Activated CD4-positive, alpha-beta T cell treated with anti-CD3 and anti-CD28 coated beads for 24 hours (primary cell): ENCODE data around the gene TMEM222.

Experiments used
- DNase-seq, 2 donors: peaks; one replicate each; pipeline ENCODE4 v3.0.0-alpha.2; 2020; ENCODE audit warnings: low read depth in 2 of 2

Gene TMEM222

DNA sequence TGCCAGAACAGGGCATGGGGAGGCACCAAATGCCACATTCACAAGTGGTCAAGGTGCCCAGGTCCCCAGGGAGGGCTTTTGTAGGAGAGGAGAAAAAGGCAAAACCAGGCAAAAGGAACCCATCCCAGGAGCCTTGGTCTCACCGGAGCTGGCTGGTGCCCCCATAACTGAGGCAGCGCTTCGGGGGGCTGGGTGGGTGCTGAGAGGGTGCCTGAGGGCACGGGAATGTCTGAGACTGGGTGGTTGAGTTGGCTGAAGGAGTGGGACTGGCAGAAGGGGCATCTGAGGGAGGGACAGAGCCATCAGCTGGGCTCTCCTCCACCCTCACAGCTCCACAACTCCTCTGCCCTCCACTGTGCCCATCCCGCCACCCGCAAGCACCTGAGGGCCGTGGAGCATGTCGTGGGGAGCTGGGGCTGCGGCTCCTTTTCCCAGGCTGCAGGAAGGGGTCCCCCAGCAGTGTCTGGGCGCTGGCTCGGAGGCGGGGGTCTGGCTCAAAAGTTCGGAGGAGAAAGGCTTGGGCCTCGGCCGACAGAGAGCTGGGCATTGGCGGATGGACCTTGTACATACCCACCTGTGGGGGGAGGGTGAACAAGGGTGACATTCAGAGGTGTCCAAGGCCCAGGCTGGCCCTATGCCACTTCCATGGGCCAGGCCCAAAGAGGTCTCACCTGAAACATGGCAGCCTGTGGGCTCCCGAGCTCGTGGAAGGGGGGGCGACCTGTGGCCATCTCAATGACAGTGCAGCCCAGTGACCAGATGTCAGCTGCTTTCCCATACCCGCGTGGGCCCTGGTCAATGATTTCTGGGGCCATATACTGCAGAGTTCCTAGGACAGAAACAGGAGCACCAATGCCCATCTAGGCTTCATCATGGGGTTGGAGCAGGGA, 36.3 kb downstream of the TMEM222 start:
- no peak for DNase-seq

DNA sequence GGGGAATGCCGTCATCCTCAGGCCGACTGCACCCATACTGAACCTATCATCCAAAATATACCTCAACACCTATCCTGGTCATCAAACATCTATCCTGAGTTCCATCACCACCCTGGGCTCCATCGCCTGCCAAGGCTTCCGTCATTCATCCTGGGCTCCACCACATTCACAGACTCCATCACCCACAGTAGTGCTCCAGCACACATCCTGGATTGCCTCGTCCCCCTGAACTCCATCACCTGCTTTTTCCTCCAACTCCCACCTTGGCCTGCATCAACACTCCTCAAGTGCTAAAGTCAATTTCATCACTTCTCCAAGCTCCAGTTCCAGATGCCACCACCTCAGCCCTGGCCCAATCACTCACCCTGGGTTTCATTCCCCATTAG, 37.0 kb downstream of the TMEM222 start:
- DNase-seq, result no peak

DNA sequence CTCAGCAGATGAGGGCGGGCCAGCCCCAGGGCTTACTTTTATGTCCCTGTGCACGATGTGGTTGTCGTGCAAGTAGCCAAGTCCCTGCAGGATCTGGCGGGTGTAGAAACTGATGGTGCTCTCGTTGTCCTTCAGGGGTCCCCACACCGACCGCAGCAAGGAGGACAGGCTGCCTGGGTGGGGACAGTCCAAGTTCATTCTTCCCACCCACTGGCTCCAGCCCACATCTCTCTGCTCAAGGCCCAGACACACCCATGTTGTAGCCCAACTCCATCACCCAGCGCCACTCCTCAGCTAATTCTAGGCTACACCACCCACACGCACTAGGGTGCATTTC, 37.8 kb downstream of the TMEM222 start:
- DNase-seq, result no peak

DNA sequence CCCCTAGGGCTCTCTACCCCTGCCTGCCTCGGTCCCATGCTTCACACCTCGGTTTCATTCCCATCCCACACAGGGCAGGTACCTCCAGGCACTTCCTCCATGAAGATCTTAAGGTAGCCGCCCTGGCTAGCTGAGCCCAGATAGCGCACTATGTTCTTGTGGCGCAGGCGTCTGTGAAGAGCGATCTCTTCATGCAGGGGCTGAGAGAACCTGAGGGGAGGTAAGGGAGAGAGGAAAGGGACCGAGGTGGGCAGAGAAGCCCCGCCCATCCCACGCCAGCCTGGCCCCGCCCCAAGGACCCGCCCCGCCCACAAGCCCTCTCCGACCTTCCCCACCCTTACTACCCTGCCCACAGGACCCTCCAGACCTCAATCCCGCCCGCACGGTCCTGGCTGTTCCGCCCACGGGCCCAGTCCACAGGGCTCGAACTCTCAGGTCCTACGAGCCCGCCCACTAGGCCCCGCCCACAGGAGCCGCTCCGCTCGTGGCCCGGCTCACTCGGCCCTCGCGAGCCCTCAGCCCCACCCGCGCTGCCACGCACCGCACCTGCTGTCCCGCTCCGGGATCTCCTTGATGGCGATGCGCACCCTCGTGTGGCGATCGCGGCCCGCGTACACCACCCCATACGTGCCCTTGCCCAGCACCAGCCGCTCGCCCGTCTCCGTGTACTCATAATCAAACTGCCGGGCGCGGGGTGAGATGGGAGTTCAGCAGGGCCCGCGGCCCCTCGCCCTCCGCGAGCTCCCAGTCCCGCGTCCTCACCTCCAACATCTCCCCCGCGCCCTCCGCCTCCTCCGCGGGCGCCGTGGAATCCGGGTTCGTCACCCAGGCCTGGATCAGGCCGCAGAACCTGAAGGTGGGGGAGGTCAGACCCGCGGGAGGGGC, 38.4 kb downstream of the TMEM222 start:
- DNase-seq, result no peak

DNA sequence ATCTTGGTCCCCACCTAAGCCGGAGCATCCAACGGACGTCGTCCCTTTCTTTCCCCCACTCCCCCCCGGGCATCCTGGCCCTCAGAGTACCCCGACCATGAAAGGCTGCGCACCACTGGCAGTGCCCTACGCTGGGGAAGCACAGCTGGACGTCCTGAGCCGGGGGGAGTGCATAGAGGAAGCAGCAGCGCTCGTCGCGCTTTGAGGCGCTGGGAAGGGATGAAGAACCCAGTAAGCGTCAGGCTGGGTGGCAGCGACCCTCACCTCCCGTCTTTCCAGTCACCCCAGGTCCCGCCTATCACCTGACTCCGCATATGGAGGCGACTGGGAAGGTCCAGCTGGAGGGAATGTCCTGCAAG, 39.1 kb downstream of the TMEM222 start:
- no peak for DNase-seq

DNA sequence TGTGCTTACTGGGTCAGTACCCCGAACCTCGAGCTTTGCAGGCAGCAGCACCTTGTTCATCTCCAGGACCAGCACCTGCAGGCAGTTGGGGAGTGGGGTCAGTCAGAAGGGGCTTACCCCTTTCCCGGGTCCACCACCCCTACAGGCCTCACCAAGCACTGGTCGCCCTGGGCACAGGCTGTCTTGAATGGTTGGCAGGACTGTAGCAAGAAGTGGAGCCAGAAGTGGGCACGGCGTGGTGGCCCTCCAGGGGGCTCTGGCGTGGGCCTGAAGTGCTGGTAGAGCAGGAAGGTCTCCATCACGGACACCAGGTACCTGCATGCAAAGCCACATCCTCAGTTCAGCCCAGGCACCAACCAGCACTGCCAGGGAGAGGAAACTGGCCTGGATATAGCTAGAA, 39.6 kb downstream of the TMEM222 start:
- no peak for DNase-seq

DNA sequence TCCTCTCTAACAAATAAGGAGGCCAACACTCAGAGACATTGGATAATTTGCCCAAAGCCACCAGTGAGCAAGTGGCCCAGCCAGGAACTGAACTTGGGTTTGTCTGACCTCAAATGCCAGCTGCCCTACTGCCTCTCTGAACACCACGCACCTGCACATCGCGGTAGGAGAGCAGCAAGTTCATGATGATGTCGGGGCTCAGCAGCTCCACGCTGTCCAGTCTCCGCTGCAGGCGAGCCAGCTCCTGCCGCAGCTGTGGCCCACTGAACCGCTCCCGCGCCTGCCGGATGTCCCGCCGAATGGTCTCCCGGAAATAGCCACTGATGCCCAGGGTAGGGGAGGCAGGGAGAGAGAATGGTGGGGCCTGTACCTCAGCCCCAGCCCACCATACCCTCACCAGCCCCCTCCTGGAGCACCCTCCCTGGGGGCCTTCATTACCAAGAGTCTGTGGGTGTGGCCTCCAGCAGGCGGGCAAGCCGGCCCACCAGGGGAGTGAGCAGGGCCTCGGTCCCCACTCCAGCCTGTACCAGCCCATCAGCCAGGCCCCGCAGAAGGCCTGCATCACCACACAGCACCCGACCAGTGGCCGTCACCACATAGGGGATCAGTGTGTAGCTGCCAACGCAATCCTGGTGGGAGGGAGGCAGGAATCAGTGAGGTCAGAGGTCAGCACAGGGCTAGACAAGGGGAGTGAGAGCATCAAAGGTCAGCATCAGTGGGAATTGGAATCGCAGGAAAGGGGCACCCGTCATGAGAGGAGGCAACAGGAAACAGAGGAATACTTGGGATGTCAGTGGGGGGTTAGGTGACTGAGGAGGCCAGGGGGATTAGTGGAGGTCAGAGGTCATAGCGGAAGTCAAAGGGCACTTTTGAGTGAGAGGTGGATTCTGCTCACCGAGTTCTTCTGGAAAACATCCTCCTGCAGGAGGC, 42.1 kb downstream of the TMEM222 start:
- no peak for DNase-seq

DNA sequence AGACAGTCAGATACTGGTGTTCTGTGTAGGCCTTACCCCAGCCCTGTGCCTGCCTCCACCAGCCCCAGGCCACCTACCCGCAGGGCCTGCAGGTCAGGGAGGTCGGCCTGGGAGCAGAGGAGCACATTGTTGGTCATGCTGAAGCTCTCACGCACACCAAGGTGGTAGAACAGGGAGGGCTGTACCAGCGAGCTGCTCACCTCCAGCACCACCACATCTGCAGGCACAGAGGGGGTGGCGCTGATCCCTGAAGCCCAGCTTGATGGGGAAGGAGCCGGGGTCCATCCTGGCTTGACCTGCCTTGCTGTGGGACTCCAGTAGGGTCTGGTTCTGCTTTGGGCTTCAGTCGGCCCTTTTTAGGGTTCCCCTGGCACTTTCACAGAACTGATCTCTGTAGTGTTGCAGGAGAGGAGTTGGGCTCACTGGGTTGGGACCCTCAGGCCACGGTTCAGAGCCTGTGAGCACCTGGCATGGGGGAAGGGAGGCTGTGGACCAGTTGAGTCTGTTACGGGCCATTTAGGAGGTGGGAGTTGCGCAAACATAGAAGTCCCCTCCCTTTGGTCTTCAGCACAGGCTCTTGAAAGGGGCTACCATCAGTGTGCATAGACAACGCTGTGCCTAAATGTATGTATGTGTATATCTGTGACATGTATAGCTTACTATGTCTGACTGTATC, 42.9 kb downstream of the TMEM222 start:
- no peak for DNase-seq

DNA sequence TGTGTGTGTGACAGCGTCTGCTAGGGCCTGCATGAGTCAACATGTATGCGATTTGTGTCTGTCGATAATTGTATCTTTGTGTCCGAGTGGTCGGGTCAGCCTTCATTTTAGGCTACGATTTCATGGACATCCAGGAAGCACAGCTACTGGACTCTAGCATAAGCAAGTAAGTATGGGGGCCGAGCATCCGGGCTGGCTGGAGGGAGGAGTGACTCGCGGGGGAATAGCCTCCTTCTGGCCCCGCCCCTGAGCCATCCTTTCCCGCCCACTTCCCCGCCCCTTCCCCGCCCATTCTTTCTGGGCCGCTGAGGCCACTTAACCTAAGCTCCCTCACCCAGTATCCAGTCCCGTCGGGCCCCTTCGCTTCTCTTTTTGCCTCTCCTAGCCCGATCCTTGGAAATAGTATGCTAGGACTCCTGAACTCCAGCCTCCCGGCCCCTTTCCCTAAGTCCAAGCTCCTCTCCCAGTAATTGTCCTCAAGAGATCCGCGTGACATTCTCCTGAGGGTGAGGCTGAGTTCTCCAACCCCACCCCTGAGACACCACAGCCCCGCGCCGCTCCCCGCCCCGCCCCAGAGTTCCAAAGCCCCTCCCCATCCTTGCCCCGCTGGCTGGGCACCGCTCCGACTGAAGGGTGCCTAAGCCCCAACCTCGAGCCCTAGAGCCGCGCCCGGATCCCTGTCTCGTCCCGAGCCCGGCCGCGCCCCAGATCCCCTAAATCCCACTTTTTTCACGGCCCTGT, 43.6 kb downstream of the TMEM222 start:
- peak; percentile 69 to 78 for DNase-seq

DNA sequence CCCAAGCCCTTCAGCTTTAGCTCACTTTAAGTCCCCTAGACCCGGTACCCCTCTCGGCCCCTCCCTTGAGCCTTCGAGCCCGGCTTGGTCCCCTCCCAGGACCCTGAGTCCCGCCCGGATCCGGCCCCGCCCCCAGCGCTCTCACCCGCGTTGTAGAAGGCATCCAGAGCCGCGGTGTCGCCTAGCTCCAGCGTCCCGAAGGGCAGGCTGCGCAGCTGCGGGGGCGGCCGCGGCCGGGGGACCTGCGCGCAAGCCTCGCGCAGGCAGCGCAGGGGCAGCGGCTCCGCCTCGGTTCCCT, 44.1 kb downstream of the TMEM222 start:
- peak; percentile 59 to 83 for DNase-seq

DNA sequence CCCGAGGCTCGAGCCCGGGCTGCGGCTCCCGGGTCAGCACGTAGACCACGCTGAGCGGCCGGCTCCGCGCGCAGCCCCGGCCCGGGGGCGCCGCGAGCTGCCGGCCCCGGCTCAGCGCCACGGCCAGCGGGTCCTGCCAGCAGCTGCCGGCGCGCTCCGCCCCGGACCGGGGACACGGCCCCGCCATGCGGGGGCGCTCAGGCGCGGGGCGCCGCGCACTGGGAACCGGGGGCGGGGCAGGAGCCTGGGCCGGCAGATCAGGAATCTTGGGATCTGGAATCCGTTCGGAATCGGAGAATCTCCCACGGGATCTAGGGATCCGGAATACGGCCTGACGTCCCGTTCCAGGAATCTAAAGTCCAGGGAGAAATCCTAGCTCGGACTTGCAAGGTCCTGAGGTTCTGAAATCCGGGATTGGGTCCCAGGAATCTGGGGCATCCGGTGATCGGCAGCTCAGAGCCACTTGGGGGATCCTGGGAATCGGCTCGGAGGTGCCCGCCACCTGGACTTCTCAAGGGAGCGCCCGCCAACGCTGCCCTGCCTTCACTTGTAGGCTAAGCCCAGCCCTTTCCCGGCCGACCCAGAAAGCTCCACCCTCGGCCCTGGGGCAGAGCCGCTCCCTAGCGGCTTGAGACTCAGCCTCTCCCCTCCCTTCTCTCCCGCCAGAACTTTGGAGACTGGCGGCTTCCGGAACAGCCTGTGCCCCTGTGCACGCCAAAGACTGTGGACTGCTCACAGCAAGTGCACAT, 44.6 kb downstream of the TMEM222 start, which contains the start of gene MAP3K6:
Gene MAP3K6 (minus strand): TSS at position 551 of the 749 bp plus-strand sequence. CDS start 364 bp downstream, at position 187.
- DNase-seq, result no peak

DNA sequence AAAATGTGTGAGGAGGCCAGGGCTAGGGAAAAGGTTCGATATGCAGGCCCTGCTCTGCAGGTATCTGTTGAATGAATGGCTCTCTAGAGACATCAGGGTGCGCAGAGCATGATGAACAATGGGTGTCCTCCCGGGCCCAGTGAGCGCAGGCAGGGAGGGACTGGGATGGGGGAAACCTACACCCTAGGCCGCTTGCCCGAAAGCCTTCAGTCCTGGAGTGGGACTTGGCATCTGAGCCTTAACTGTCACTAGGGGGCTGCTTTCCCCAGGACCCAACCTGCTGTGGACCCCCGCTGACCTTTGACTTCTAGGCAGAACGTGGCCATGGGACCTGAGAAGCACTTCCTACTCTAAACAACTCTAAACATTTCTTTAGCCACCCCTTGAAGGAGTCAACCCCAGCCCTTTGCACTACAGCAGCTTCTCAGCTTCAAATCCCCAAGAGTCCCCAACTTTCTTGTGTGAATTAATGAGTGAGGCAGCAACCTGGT, 45.2 kb downstream of the TMEM222 start:
- no peak for DNase-seq

DNA sequence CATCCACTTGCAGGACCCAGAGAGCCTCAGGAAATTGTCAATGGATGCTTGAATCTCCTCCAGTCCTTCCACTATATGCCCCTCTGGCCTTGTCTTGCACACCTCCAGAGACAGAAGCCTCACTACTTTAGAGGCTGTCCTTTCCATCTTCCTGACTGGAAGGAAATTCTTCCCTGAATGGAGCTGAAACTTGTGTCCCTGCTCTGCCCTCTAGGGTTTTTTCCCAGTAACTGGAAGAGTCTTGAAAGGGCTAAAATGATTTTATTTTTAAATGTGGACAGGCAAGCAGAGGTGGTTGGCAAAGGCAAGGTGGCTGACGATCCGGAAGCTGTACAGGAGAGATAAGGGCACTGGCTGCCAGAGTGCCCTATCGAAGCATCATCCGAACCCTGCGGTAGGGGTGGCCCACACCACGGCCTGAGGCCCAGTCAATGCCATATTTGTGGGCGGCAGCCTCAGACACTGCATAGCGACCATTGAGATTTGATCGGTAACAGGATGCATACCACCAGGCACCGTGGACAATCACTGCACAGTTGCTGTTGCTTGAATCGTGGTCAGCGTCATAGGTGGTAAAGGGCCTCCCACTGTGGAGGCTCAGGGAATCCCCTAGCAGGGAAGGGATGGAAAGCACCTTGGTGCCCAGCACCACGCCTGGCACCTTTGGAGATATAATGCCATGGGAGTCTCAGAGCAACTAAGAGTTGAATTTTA, 47.1 kb downstream of the TMEM222 start:
- no peak for DNase-seq

DNA sequence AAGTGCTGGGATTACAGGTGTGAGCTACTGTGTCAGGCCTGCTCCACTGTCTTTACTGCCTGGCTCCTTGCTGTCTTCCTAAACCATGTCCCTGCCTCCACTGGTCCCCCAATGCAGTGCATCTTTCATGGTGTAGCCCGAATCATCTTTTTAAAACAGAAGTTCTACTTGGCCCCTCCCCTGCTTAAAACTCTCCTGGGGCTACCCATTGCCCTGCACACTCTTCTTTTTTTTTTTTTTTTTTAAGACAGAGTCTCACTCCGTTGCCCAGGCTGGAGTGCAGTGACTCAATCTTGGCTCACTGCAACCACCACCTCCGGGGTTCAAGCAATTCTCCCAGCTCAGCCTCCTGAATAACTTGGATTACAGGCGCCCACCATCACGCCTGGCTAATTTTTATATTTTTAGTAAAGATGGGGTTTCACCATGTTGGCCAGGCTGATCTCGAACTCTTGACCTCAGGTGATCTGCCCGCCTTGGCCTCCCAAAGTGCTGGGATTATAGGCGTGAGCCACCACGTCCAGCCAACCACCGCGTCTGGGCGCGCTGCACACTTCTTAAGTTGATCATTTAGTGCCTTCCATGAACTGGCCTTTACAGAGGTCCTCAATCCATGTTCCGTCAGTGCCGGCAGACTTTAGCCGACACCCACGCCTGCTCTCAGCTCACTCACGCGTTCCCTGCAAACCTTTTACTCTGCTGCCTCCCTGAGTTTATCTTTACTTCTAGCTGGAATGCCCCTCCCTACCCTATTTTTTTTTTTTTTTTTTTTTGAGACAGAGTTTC, 50.3 kb downstream of the TMEM222 start:
- DNase-seq, result no peak

DNA sequence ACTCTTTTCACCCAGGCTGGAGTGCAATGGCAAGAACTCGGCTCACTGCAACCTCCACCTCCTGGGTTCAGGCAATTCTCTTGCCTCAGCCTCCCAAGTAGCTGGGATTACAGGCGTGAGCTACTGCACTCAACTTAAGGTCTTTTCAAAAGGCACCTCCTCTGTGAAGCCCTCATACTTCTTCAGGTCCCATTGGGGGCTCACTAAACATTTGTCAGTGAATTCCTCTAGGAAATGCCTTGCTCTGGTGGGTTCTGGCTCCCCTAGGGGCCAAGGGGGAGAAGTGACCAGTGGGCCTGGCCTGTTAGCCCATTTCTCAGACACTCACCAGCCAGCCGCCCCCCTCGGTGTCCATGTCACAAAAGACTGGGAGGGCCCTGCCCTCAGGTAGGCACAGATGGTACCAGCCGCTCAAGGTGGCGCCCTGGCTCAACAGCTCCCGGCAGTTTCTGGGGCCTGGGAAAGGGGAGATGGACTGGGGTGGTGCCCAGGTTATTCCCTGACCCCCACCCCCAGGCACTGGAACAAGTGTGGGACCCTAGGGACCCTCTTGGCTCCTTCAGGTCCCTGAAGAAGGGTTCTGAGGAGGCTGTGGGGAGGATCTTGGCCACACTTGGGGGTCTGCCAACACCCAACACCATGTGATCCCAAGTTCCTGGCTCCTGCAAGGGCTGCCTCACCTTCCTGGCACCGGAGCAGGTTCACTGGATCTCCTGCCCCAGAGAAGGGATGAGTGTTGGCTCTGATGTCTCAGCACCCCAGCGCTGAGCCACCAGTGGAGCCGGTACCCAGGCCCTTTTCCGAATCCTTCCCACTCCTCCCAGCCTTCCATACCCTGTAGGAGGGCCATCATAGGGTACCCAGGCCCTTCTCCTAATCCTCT, 51.1 kb downstream of the TMEM222 start:
- no peak for DNase-seq

DNA sequence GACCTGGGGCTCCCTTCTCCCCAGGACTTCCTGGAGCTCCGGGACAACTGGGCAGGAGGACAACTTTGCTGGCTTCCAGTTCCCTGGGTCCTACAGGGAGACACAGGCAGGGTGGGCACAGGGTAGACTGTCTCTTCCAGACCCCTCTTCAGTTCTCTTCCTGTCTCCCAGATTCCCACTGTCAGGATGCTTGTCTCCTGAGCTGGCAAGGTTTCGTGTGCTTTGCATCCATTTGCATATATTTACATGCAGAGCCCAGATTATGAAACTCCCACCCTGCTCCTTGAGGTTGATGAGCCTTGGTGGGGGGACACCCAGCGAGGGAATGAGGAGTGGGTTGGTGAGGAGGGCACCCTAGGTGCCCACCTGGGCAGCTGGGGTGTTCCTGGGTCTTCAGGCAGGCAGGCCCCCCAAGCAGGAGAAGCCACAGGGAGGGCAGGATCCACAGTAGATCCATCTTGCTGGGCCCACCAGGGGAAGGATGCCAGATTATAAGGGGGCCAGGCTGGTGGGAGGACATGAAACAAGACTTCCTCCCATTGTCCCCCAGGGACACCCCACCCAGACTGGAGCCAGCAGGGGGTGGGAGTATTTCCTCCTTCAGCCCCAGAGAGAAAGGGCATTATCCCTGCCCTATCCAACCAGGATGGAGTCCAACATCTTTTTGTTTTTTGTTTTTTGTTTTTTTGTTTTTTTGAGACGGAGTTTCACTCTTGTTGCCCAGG, 52.6 kb downstream of the TMEM222 start, which contains the start of gene FCN3:
Gene FCN3 (minus strand): TSS at position 463 of the 725 bp plus-strand sequence. CDS start 6 bp downstream, at position 457.
- no peak for DNase-seq
